PFSK-1 (cell line): ENCODE measurements around the gene FMN1.

ENCODE experiments used
- FOXP2 ChIP-seq: optimal IDR thresholded peaks from 2 replicates; pipeline ENCODE3; 2011; ENCODE audit warnings: borderline replicate concordance, control low read depth, inconsistent platforms; ENCODE audit not compliant: insufficient read depth; ENCODE audit errors: extremely low read length, extremely low read depth
- POLR2AphosphoS5 ChIP-seq: IDR thresholded peaks from 2 replicates; pipeline ENCODE4 v1.6.1; 2012; ENCODE audit warnings: low read depth, mild to moderate bottlenecking, control low read depth, low read length, moderate library complexity
- TAF1 ChIP-seq: IDR thresholded peaks from 2 replicates; pipeline ENCODE4 v1.6.1; 2012; ENCODE audit warnings: low read length, control low read depth, borderline replicate concordance; ENCODE audit not compliant: insufficient read depth

- no peak for TF ChIP-seq POLR2AphosphoS5
- no peak for TF ChIP-seq FOXP2
- no peak for TF ChIP-seq TAF1
Measured at GRCh38 chr15:33001926-33002325, 192.6 kb downstream of the FMN1 start.
